ENCODE data around the gene PROSER2.
"Not testable (repeated sequence)": the region's sequence is repeated elsewhere in the genome, so short reads cannot be mapped to it uniquely, and the experiment has no call there.

Gene PROSER2

DNA sequence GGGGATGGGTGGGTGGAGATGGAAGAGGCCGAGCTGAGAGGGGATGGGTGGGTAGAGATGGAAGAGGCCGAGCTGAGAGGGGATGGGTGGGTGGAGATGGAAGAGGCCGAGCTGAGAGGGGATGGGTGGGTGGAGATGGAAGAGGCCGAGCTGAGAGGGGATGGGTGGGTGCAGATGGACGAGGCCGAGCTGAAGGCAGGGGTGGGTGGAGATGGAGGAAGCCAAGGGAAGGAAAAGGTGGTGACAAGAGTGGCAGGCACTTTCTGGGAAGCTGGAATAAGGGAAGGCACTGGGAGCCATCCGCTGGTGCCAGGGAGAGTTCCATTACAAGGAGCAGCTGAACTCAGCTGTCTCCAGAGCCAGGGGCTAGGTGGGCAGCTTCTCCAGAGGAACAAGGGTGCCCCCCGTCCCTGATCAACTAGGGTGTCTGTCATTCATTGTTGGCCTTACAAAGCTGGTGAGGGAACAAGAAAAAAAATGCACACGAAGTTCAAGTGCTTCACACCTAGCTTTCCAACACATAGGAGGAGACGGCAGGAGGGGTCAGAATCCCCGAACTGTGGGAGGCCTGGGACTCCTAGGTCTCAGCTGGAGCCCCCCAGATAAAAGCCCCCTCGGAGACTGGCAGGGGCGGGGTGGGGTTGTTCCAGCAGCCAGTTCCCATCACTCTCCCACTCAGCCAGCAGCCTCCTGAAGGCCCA lies 62.4 kb downstream of the PROSER2 start:
- no peak for DNase-seq (ENCODE audit: low read depth)

DNA sequence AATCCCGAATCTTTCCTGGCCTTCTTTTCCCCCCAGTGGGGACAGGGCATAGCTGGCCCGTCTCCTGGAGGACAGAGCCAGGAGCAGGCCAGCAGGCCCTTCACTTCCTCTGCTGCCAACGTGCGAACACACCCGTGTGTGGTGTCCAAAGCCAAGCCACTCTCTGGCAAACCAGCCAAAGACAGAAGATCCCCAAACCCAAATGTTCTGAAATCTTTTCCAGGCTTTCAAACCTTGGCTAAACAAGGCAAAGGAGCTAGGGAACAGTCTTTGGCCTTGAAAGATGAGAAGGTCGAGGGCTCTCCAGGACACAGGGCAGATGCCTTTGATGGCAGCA lies 63.0 kb downstream of the PROSER2 start:
- DNase-seq (ENCODE audit: low read depth) = no peak

DNA sequence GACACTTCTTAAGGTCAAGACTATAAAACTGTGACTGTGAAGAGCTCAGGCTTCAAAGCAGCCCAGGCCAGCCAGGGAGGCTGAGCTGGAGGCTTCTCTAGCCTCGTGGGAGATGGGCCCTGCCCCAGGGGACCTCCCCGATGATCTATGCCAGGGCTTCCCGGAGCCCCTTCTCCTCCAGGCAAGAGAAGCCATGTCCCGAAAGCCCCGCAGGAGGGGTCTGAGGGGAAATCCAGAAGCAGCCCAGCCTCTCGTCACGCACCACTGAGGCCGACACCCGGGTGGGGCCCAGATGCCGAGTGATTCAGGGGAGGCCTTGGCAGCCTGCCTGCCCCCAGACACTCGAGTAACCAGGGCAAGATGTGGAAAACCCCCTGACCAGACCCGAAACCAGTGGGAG lies 63.7 kb downstream of the PROSER2 start:
- no peak for DNase-seq (ENCODE audit: low read depth)

DNA sequence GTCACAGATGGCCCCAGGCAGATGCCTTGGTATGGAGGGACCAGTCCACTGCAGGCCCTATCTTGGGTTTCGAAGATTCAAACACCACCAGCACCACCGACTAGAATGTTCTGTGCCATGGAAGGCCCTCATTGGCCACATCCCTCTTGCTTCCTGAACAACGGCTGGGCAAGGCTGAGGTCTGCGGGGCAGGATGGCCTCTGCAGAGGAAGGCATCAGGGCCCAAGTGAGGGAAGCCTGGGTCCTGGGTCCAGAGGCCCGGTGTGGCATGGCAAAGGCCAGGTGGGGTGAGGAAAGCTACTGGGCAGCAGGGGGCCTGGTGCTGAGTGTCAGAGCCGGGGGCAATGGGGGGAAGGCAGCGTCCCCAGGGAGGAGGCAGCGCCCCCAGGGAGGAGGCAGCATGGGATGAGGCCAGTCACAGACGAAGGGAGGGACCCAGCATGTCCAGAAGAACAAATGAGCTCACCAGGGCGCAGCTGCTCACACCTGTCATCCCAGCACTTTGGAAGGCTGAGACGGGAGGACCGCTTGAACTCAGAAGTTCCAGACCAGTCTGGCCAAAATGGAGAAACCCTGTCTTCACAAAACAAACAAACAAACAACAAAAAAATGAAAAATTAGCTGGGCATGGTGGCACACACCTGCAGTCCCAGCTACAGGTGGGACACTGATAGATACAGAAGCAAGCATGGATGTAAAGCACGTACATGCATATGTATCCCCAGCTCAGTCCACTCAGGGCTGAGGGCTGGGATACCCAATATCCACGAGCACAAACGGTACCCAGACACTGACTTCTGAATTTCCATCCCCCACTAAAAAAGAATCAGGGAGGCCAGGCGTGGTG lies 64.4 kb downstream of the PROSER2 start:
- no peak for DNase-seq (ENCODE audit: low read depth)

DNA sequence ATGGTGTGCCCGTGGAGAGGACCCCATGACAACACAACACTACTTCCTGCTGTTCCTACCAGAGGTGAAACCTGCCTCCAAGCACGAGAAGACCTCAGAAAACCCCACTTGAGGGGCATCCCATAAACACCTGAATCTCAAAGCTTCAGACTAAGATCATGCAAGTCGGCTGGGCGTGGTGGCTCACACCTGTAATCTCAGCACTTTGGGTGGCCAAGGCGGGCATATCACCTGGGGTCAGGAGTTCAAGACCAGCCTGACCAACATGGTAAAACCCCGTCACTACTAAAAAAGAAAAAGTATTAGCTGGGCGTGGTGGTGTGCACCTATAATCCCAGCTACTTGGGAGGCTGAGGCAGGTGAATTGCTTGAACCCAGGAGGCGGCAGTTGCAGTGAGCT lies 66.1 kb downstream of the PROSER2 start:
- DNase-seq (ENCODE audit: low read depth) = not testable (repeated sequence)

DNA sequence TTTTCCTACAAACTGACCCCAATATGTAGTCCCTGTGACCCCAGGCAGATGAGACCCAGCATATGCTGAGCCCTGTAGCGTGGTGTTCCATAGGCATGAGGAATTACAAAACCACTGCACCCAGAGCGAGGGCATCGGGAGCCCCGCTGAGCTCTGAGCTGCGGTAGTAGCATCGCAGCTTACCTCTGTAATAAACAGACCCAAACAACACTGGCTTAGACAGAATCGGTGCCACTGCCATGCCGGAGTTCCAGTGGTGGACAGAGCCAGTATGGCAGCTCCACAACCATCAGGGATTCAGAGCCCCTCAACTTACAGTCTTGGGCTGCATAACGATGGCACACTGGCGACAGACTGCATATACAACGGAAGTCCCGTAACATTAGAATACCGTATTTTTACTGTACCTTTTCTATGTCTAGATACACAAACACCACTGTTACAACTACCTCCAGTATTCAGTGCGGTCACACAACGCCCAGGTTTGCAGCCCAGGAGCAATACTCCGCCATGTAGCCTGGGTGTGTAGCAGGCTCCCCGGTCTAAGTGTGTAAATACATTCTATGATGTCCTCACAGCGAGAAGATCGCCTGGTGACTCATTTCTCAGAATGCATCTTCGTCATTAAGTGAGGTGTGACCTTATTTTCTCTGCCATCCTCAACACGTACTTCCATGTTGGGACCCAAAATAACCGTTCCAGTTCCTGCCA lies 68.8 kb downstream of the PROSER2 start:
- DNase-seq (ENCODE audit: low read depth) = no peak

DNA sequence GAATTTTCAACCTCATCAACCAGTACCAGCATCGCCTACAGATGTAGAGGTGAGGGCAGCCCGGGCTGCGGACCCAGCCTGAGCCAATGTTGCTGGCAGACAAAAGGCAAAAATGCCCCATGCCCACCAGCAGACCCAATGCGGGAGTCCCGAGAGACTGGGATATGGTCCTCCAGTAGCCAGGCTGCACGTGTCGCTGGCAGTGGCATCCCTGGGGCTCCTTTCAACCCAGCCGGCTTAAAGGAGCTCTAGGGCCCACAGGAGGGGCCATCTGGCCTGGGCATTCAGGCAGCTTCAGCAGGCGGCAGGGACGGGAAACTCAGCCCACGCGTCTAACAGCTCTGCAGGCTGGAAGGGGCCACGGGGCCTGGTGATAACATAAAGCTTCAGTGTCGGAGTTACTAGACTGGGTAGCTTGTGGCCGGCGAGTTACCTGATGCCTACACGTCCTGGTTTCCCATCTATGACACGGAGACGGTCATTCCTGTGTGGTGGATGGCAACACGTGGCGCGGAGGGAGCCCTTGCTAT lies 70.7 kb downstream of the PROSER2 start:
- no peak for DNase-seq (ENCODE audit: low read depth)

DNA sequence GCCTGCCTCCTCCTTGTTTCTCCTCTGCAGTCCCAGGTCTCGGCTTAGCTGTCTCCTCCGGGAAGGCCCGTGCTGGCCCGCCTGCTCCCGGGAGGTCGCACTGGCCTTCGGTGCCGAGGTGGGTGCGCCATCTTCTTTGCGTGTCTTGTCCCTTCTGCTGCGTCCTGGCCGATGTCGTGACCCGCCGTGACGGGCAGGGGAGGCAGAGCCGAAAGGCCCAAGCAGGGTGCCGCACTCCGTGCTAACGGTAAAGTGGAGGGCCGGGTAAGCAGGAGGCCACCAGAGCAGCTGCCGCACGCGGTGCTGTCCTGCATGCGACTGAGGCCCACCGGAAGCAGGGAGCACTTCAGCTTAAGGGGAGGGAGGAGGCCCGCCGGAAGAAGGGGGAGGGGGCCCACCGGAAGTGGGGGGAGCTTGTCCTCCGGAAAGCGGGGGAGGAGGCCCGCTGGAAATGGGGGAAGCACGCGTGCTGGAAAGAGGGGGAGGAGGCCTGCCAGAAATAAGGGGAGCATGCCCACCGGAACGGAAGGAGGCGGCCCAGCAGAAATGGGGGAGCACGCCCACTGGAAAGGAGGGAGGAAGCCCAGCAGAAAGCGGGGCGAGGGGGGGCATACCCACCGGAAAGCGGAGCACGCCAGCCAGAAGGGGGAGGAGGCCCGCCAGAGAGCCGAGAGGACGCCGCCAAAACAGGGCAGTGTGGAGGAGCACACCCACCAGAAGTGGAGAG lies 71.4 kb downstream of the PROSER2 start:
- DNase-seq (ENCODE audit: low read depth) = no peak

DNA sequence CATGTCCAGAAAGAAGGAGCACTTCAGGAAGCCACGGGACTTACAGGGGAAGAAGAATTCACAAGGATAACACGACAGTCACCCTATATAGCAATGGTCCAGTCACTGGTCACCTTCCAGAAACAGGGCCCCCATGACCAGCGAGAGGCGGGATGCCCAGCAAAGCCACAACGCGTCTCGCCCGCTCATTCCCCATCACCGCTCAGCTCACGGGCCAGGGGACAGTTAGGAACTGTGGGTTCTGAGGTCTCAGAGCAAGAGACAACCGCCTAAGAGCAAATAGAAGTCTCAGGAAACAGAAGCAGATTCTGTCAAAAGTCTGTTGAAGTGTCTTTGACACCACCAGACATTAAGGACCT lies 71.9 kb downstream of the PROSER2 start:
- no peak for DNase-seq (ENCODE audit: low read depth)

DNA sequence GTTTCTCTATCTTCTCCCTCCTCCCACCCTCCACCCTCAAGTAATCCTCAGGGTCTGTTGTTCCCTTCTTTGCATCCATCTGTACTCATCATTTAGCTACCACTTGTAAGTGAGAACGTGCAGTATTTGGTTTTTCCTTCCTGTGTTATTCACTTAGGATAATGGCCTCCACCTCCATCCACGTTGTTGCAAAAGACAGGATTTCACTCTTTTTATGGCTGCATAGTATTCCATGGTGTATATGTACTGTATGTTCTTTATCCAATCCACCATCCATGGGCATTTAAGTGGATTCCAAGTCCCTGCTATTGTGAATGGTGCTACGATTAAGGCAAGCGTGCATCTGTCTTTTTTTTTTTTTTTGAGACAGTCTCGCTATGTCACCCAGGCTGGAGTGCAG lies 72.4 kb downstream of the PROSER2 start:
- DNase-seq (ENCODE audit: low read depth) = no peak

DNA sequence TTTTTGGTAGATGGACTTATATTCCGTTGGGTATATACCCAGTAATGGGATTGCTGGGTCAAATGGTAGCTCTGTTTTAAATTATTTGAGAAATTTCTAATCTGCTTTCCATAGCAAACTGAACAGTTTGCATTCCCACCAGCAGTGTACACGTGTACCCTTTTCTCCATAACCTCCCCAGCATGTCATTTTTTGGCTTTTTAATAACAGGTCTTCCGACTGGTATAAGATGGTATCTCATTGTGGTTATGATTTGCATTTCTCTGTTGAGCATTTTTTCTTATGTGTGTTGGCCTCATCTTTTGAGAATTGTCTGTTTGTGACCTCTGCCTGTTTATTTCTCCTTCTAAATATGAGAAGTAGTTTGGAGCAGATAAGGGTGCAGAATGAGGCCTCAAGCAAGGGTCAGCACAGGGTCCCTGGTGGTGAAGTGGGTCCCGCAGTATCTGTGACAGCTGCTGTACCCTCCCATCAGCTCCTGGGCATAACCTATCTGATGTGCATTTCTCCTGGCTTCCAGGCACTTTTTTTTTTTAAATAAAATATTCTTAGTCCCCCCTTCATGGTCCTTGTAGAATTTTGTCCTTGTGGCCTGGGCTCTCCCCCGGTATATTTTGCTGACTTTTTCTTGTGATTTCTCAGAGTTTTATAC lies 73.5 kb downstream of the PROSER2 start:
- DNase-seq (ENCODE audit: low read depth) = no peak

DNA sequence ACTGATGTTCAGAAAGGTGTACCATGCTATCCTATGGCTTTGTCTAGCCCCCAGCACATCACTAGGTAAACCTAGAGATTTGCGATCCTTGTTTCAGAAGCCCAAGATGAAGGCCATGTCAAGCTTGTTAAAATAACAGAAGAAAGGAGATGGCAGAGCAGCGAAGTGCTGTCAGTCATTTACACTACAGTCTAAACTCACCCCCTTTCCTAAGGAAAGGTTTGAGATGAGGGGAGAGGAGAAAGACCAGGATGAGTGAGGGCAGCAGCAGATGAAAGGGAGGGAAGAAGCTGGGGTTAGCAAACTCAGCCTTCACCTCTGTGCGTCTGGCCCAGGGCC lies 74.8 kb downstream of the PROSER2 start:
- no peak for DNase-seq (ENCODE audit: low read depth)

DNA sequence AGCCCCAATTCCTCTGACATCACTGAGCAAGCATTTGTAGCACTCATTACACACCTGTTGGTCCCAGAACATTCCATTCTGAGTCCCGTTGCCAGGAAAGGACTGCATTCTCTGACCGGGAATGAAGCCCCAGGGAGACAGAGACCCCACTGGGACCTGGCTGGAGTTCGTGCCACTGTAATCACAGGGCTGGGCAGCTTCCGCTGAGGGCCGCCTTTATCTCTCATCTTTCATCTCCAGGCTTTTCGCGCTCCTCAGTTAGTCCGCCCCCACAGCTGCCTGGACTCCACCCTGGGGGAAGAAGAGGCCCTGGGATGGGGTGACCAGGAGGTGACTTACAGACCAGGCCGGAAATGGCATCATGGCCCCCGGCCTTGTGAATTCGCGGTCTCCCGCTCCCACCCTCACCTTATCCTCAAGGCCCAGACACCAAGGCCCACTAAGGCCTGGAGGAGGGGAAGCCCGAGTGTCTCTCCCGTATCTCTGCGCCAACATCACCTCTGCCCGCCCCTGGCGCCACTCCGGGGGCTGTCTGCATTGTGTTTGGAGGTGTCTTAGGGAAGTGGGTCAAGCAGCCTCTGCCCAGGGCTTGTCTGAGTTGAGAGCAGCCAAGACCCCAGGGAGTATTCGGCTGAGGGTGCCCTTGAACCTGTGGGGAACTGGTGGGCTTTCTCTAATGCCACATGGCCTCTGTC lies 75.4 kb downstream of the PROSER2 start:
- no peak for DNase-seq (ENCODE audit: low read depth)

DNA sequence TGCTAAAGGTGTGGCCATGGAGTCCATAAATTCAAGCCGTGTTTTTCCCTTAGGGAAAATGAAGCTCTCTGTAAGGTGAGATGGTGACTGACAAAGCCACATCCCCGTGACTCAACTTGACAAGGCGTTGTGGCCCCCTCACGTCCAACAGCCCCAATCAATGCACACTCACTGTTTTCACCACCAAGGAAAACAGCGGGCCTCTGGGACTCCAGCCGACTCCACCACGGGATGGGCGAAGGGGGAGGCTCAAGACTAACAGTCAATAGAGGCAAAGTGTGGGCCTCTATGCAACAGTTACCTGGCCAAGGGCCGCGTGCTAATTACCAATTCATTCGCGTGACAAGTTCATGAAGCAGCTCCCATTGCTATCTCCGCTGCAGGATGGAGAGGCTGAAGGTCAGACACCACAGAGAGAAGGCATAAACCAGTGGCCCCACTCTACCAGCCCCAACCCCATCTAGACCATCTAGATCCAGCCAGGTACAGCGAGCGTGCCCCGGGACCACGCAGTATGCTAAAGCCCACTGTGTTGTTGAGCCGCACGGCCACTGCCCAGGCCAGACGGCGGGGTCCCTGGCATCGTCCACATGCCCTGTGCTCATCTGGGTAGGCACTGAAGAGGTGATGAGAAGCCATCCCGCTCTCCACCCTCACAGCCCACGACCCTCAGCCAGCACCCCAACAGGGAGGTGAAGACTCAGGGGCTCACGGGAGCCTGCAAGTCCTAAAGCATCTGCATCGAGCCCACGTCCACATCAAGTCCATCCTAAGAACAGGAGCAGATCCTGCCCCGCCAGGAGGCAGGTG lies 76.1 kb downstream of the PROSER2 start:
- DNase-seq (ENCODE audit: low read depth) = no peak

DNA sequence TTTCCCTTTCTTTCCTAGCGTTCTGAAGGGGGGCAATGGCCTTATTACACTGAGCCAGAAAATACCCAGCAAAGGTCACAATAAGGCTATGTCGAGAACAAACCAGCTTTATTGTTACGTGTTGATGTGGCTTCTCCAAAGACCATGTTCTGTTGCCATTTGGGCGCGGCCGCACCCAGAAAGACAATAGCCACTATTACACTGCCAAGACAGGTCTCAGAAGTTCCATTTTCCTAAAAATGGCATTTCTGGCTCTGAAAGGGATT lies 77.8 kb downstream of the PROSER2 start:
- DNase-seq (ENCODE audit: low read depth) = no peak

DNA sequence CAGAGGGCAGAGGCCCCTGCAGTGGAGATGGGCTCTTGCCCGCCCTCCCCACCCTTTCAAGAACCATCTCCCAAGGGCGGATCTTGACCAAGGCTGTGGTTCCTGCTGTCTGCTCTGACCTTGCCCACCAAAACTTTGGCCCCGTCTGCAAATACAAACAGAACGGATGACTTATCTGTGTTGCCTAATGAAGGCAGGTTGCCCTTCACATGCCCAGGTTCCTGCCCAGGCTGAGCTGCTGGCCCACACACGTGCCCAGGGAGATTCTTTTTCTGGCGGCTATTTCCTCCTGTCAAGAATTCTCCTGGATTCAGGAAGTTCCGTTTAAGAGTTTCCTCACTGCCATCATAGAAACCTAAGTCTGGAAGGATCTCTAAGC lies 78.3 kb downstream of the PROSER2 start:
- DNase-seq (ENCODE audit: low read depth) = no peak

DNA sequence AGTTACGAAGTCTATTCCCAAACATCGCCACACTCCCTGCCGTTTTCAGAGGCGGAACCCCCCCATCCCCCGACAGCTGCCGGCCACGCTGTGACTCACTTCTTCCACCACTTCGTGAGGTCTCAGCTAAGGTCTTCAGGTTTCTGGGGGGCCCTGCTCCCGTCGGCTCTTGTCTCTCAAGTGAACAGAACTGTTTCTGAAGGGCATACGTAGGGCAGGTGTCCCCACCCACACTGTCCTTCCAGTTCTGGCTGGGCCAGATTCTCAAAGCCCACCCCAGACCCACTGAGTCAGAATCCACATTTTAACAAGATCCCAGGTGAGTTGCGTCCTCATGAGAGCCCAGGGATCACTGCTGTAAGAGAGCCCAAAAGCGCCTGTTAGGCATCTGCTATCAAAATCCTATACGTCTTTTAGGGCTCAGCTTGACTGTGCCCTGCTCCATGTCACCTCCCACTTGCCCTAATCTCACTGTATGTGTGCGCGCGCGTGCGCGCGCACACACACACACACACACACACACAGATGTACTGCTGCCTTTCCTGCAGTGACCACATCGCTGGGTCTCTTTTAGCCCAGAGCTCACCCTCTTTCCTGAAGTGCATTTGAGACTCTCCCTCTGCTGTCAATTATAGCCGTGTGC lies 78.8 kb downstream of the PROSER2 start:
- DNase-seq (ENCODE audit: low read depth) = no peak

DNA sequence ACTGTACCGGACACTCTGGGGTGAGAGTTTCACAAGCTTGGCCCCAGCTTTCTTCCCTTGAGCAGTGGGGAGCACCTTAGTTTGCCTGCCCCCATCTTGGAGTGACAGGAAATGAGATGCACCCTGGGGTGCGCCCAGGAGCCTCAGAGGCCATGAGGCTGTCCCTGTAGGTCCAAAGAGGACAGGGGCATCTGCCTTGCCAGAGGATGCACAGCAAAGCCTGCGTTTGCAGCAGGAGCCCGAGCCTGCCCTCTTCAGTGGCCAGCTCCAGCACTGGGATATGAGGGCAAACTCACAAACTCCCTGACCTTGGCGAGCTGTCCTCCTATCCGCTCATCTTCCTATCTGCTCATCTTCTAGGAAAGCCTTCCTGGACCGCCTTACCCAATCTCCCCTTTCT lies 79.5 kb downstream of the PROSER2 start:
- no peak for DNase-seq (ENCODE audit: low read depth)

DNA sequence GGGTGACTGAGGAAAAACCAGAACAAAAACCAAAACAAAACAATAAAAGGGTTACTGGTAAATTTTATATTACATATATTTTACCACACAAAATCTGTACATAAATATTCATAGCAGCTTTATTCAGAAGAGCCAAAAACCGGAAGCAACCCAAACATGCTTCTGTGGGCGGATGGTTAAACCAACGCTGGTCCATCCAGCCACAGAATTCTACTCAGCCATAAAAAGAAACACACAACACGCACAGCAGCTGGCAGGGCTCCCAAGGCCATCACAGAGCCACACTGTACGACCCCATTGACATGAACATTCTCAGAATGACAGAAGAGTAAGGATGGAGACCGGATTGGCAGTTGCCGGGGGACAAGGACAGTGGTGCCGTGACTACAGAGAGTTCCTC lies 83.6 kb downstream of the PROSER2 start:
- no peak for DNase-seq (ENCODE audit: low read depth)

DNA sequence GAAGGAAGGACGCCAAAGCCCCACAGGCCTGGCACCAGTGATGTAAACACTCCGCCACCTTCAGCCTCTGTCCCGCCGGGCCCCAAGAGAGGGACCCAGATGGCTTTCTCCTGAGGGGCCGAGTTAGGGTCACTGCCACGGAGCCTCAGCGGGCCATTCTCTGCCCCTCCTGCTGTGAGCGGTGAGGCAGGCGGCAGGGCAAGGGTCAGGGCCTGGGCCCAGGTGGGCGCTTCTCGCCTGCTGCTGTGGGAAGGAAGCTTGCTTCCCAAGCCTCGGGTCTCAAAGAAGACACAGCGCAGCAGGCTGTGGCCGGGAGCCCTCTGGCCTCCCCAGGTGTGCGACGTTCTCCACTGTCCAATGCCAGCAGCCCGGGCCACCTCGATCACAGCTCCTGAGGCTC lies 84.8 kb downstream of the PROSER2 start:
- DNase-seq (ENCODE audit: low read depth) = no peak
